Activated naive CD8-positive, alpha-beta T cell treated with anti-CD3 and anti-CD28 coated beads, Interleukin-2, amount 50 U/mL, for 16 hours (primary cell): ENCODE results near the gene CD163L1.
"Not testable (repeated sequence)": the region's sequence is repeated elsewhere in the genome, so short reads cannot be mapped to it uniquely, and the experiment has no call there.

Source experiments
- DNase-seq: peaks from one replicate; pipeline ENCODE4 v3.0.0-alpha.2; 2020; ENCODE audit warnings: low read depth, low spot score

The CD163L1 gene

DNA sequence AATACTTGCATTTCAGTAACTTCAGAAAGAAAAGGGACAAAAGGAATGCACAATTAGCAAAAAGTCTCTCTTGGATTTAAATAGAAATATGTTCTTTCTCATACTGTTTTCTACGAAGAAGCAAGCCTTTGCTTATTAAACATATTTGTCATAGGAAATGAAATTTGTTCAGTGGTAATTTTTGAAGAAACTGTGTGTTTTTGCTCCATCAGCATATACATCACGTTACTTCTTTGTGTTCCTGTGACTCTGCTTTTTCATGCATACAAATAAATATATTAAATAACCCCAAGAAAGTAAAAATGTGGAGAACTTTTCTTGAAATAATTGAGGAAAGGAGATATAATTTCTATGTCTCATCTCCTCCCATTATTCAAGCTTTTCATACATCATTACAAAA lies 39.7 kb downstream of the CD163L1 start:
- DNase-seq = no peak

DNA sequence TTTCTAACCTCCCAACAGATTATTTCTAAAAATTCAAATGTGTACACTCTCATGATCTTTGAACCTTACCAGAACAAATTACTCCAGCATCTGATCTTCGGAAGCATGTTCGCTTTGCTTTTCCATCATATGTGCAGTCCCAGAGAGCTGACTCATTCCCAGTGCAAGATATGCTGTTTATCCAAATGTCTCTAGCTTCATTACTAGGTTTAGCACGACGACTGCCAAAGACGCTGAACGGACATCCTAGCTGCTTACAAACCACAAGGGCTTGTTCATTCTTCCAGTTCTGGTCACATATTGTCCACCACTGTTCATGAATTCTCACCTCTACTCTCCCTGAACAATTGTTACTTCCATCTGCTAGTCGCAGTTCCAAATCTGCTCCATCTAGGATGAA lies 40.5 kb downstream of the CD163L1 start:
- no peak for DNase-seq

DNA sequence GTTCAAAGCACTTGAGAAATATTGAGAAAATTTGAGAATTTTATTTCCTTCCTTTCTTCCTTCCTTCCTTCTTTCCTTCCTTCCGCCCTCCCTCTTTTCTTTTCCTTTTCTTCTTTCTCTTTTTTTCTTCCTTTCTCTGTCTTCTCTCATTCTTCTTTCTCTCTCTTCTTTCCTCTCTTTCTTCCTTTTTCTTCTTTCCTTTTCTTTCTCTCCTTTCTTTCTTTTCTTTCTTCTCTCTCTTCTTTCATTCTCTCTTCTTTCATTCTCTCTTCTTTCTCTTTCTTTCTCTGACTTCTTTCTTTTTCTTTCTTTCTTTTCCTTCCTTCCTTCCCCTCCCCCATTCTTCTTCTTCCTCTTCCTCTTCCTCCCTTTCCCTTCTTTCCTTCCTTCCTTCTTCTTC lies 44.9 kb downstream of the CD163L1 start:
- DNase-seq = no peak

DNA sequence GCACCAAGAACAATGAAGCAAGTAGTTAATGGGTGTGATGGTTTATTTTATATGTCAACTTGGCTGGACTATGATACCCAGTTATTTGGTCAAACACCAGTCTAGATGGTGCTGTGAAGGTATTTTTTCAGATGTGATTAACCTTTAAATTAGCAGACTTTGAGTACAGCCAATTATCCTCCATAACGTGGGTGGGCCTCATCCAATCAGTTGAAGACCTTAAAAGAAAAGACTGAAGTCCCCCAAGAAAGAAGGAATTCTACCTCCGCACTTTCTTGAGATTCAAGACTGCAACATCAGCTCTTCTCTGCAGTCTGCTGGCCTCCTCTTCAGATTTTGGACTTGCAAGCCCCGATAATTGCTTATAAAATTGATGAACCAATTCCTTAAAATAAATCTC lies 47.5 kb downstream of the CD163L1 start:
- DNase-seq = no peak

DNA sequence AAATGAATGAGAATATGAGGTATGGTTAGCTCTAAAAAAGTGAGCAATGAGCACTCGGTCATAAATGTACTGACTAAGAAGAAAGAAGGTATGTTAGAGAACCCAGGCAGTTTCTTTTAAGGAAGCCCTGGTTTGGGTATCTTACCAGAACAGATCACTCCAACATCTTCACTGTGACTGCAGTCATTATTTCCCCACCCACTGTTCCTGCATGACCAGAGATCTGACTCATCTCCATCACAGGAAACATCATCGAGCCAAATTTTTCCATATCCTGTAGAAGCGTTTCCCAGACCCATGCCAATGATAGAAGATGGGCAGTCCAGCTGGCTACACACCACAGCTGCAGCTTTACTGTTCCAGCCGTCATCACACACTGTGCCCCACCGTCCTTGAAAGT lies 48.0 kb downstream of the CD163L1 start:
- no peak for DNase-seq

DNA sequence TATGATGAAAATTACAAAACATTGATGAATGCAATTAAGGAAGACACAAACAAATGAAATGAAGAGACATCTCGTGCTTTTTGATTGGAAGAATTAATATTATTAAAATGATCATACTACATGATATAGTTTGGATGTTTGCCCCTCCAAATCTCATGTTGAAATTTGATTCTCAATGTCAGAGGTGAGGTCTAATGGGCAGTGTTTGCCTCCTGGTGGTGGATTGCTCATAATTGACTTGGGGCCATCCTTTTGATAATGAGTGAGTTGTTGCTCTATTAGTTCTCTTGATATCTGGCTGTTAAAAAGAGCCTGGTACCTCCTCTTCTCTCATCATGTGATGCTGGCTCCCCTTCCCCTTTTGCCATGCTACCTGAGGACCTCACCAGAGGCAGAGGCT lies 56.7 kb downstream of the CD163L1 start:
- DNase-seq = no peak

DNA sequence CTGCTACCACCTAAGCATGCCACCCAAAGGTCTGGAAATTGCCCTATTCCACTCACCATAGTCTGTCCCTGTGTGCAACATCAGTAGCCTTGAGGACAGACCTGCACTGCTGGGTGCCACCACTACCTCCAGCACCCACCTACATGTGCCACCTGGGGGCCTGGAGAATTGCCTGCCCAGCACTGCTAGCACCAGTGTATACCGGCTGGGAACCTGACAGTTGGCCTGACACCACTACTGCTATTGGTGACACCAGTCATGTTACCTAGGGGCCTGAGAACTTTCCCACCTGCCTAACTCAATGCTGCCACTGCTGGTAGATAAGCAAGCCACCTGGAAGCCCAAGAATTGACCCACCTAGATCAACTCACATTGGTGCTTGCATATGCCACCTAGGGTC lies 60.8 kb downstream of the CD163L1 start:
- DNase-seq = no peak

DNA sequence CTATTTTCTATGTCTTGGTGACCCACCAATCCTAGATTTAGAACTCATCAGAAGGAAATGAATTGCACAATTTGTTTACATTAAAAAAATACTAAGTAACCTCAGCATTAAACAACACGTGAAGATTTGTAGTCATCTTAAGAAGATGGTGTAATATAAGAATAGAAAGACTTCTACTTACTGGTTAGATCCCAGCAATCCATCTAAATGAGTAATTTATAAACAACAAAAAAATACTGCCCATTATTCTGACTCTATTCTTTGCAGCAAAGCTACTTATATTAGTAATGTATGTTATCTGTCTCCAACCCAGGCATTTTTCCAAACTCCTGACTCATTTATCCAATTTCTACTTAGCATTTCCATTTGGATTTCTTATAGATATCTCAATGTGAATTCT lies 67.8 kb downstream of the CD163L1 start:
- no peak for DNase-seq

DNA sequence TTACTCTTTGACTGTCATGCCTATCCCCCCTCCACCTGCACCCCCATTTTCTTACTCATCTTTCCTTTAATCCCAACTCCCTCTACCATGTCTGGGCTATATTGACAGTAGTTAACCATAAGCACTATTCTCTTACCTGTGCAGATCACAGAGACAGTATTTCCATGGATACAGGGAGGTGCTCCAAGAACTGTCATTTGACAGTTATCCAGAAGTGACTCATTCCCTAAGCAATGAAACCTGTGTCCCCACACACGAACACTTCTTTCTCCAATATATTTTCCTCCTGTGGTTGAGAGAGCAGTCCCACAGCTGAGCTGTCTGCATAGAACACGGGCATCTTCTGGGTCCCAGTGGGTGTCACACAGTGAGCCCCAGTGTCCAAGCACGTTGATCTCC lies 68.8 kb downstream of the CD163L1 start:
- DNase-seq = no peak

DNA sequence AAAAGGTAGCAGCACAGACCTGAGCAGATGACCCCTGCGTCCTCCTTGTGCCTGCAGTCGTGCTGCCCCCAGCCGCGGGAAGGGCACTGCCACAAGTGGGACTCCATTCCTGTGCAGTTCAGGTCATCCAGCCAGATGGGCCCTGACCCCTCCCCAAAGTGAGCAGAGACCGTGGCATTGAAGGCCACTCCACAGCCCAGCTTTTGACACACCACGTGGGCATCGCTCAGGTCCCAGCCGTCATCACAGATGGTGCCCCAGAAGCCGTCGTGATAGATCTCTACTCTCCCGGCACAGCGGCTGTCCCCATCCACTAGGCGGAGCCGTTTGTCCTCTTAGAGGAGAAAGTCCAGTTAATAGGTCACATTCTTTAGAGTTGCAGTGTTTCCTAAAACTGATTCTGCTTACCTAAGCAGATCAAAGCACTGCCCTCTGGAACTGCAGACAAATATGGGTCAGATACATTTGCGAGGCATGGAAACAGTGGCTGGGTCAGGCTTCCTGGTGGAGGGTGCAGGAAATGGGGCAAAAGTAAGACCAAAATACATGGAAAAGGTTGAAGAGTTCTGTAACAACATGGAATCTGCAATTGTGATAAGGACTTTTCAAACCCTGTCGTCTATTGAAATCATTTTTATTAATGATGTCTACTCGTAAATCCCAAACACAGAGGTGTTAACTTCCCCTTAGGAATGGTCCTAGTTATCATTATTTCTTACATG lies 69.4 kb downstream of the CD163L1 start:
- DNase-seq = no peak

DNA sequence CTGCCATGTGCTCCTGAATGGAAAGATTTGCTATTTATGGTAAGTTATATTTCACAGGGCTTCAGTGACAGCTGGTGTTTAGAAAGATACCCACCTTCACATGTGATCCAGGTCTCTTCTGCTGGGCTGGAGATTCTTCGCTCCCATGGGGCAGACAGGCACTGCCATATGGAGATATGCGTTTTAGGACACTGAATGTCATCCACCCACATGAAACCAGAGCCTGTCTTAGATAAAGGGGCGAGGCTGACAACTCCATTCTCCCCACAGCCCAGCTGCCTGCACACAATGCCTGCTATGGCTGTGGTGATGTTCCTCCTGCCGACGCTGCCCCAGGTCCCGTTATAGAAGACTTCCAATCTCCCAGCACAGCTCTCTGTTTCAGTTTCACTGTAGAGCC lies 70.7 kb downstream of the CD163L1 start:
- DNase-seq = no peak

DNA sequence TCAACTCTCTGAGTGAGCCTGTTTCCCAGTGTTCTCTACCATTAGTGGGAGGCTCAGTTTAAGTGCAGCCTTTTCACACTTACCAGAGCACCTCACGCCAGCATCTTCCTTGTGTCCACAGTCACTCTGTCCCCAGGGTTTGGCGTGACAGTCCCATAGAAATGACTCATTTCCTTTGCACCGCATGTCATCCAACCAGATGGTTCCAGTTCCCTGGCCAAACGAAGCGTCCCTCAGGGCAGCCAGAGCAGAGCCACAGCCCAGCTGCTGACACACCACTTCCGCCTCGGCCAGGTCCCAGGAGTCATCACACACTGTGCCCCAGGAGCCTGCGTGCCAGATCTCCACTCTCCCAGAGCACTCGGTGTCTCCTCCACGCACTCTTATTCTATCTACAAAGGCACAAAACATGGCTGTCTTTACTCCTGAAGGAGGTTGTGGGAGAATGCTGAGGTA lies 74.7 kb downstream of the CD163L1 start:
- DNase-seq = no peak

DNA sequence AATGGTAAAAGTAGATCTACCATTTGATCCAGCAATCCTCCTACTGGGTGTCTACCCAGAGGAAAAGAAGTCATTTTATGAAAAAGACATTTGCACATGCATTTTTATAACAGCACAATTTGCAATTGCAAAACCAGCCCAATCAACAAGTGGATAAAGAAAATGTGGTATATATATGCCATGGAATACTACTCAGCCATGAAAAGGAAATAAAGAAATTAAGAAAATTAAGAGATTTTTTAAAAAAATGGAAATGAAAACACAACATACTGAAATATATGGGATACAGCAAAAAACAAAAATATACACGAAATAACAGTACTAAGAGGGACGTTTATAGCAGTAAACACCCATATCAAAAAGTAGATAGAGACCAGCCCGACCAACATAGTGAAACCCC lies 81.2 kb downstream of the CD163L1 start:
- no peak for DNase-seq

DNA sequence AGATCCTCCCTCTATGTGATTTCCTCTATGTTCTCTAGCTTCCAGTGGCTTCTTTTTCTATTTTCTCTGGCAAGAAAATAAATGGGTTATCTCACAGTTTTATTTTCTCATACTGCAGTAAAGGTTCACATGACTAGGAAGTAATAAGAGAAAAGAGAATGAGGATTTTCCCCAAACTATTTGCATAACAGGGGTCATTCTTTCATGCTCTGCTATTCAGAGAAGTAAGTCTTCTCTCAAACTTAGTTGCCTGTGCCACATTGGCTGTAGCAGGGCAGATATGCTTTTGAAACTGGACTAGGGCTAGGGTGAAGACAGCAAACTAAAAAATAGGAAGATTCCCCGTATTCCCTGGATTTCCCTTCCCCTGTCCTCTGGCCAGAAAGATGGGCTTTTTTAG lies 82.7 kb downstream of the CD163L1 start:
- no peak for DNase-seq

DNA sequence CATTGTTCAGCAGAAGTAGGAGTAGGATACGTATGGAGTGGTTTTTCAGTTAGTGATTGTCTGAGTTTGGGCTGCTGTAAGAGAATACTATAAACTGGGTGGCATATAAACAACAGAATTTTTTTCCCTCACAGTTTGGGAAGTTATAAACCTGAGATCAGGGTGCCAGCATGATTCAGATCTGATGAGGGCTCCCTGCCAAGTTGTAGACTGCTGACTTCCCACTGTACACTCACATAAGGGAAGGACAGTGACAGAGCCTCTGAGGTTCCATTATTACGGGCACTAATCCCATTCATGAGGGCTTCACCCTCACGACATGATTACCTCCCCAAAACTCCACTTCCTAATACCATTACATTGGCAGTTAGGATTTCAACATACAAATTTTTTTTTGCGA lies 89.4 kb downstream of the CD163L1 start:
- no peak for DNase-seq

DNA sequence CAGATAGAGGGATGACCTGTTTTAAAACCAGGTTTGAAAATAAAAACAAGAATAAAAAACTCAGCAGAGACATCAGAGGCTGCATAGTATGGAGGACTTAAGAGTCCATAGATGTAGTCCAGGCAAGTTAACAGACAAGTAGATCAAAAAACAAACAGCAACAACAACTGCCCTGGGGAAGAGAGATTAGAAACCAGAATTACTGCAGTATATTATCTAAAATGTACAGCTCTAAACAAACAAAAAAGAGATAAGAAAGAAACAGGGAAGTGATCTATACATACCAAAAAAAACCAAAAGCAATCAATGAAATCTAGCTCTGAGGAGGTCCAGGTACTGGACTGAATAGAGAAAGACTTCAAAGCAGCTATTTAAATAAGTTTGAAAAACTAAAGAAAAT lies 91.3 kb downstream of the CD163L1 start:
- DNase-seq = no peak

DNA sequence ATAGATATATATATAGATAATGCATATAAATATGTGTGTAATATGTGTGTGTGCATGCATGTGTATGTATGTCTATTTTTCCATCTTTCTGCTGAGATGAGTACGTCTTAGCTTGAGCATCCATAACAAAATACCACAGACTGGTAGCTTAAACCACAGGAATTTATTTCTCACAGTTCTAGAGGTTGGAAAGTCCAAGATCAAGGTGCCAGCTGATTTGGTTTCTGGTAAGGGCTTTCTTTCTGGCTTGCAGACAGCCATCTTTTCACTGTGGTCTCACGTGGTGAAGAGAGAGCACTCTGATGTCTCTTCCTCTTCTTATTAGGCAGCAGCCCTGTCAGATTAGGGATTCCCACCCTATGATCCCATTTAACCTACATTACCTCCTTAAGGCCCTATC lies 92.8 kb downstream of the CD163L1 start:
- DNase-seq = no peak

DNA sequence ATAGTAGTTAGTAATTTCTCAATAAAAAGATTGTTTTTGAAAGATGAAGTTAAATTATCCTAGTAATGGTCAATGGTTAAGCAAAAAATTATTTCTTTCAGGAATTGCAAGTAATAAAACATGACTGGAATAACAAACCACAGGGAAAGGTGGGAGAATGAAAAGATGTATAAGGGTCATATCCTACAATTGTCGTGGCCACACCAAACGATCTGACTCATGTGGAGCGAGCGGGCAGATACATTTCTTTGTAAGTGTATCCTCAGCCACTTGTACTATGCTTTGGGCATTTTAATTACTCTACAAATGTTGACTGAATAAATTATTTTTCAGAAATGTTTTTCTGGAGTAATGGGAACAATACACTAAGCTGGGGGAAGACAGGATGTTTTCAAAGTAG lies 94.5 kb downstream of the CD163L1 start:
- DNase-seq = no peak

DNA sequence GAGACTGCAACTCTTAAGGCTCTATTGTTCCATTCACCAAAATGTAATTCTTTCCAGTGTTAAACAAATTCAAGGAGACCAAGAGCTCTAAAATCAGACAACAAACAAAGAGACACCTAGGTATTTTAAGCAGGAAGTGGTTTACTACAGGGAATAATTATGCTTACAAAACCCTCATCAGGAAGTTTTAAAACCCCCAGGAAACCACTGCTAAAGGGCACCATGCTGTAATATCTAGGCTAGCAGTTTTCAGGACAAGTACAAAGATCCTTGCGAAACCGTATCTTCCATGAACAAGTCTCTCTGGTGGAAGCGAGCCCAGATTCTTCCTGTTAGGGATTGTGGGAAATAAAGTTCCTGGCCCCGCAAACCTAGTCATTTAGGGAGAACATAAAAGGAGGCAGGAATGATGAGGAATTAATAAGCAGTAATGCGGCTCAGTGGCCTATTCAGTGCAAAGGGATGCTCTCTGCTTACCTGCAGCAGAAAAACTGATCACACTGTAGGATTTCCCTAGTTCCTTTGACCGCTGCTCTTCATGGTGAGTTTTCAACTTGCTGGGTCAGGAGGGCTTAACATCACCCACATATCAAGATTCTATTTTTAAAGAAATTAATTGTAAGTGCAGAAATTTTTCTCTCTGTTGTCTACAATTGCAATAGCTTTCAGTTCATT lies 97.3 kb downstream of the CD163L1 start:
- DNase-seq = no peak

DNA sequence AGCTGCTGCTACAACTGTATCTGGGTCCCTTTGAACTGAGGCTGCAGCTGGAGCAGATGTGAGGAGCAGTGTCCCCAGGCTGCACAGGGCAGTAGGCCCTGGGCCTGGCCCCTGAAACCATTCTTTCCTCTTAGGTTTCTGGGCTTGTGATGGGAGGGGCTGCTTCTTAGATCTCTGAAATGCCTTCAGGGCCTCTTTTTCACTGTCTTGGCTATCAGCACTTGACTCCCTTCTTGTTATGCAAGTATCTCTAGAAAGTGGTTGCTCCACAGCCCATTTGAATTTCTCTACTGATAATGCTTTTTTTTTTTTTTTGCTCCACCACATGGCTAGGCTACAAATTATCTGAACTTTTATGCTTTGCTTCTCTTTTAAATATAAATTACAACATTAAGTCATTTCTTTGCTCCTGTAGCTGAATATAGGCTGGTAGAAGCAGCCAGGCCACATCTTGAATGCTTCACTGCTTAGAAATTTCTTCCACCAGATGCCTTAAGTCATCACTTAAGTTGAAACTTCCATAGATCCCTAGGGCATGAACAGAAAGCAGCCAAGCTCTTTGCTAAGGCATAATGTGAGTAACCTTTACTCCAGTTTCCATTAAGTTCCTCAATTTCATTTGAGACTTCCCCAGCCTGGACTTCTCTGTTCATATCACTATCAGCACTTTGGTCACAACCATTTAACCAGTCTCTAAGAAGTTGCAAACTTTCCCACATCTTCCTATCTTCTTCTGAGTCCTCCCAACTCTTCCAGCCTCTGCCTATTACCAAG lies 98.9 kb downstream of the CD163L1 start:
- no peak for DNase-seq

DNA sequence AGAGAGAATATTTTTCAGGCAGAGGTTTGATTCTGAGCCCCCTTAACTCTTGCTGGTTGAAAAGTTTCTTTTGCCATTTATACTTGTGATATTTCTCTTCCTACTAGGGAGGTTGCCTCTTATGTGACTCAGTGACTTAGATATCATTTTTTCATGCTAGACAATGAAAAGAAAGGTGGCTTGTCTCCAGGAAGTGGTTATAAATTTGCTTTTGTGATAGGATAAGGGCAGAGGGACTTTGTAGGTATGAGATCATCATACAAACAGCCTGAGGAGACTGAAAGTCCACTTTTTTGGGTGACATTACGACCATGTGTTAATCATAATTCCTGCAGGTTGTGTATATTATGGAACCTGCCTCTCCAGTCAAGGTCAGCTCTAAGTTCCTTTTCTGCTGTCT lies 104.3 kb downstream of the CD163L1 start:
- DNase-seq = no peak

DNA sequence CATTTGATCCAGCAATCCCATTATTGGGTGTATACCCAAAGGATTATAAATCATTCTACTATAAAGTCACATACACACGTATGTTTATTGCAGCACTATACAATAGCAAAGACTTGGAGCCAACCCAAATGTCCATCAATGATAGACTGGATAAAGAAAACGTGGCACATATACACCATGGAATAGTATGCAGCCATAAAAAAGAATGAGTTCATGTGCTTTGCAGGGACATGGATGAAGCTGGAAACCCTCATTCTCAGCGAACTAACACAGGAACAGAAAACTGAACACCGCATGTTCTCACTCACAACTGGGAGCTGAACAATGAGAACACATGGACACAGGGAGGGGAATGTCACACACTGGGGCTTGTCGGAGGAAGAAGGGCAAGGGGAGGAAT lies 106.2 kb downstream of the CD163L1 start:
- not testable (repeated sequence) for DNase-seq

DNA sequence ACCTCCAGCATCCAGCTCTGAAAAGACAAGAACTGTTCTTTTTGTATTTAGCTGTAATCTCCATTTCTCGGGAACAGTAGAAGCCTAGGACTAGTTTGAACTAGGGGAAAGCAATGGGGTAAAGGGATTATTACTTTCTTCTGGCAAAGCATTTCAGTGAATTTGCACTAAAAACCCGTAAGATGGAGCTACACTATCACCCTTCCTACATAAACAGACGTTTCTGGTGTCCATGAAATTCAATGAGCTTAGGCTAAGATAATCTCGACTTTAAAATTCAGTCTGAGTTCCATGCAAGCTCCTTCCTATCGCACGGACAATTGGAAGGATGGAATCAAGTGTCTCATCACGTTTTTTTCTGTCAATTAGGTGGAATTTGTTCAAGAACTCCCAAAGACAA lies 116.0 kb downstream of the CD163L1 start:
- no peak for DNase-seq
